Rectal smooth muscle tissue (tissue), 1 donor: ENCODE data around the gene TTC5.
"Not testable (repeated sequence)": the region's sequence is repeated elsewhere in the genome, so short reads cannot be mapped to it uniquely, and the experiment has no call there.

ENCODE experiments used
- H3K27ac ChIP-seq: one replicate; pipeline ENCODE4 v1.7.0; 2013; ENCODE audit warnings: low read depth, low read length, inconsistent platforms
- H3K27me3 ChIP-seq: one replicate; pipeline ENCODE4 v1.7.0; 2013; ENCODE audit warnings: low read length; ENCODE audit not compliant: control insufficient read depth, insufficient read depth
- H3K36me3 ChIP-seq: one replicate; pipeline ENCODE4 v1.7.0; 2013; ENCODE audit warnings: low read length; ENCODE audit not compliant: control insufficient read depth, insufficient read depth
- H3K4me1 ChIP-seq: one replicate; pipeline ENCODE4 v1.7.0; 2013; ENCODE audit warnings: low read length; ENCODE audit not compliant: control insufficient read depth, insufficient read depth
- H3K4me3 ChIP-seq: one replicate; pipeline ENCODE4 v1.7.0; 2013; ENCODE audit warnings: low read length
- H3K9ac ChIP-seq: one replicate; pipeline ENCODE4 v1.7.0; 2013; ENCODE audit warnings: low read length

TTC5 gene

GRCh38 chr14:20305265-20306078 is at the start of gene TTC5:
TSS of gene TTC5 (minus strand) at chr14:20305951. CDS start at chr14:20305937, 14 bp downstream.
- Histone ChIP-seq H3K9ac (peak within 1 kb of the TSS; percentile 12), H3K36me3 (peaks cover 2% of the 10 kb centered on the region), H3K27me3 (no peaks in the 10 kb centered on the region), H3K4me1 (peaks cover 4% of the 10 kb centered on the region), H3K27ac (peak within 1 kb of the TSS; percentile 23), H3K4me3 (peak within 1 kb of the TSS; percentile 96)

GRCh38 chr14:20350860-20351259 is 45.1 kb upstream of the TTC5 start:
- H3K27ac ChIP-seq = no peak overlapping the region
- no peak overlapping the region for H3K9ac ChIP-seq
- no peak overlapping the region for H3K4me3 ChIP-seq
- peaks cover 25% of the 10 kb centered on the region for H3K36me3 ChIP-seq
- no peaks in the 10 kb centered on the region for H3K4me1 ChIP-seq
- H3K27me3 ChIP-seq = no peaks in the 10 kb centered on the region

GRCh38 chr14:20350282-20350681 is 44.5 kb upstream of the TTC5 start:
- Histone ChIP-seq H3K27me3 (no peaks in the 10 kb centered on the region), H3K4me3 (no peak overlapping the region), H3K27ac (no peak overlapping the region), H3K4me1 (no peaks in the 10 kb centered on the region), H3K36me3 (peaks cover 22% of the 10 kb centered on the region), H3K9ac (no peak overlapping the region)

- H3K4me1 ChIP-seq = peaks cover 6% of the 10 kb centered on the region
- no peak overlapping the region for H3K9ac ChIP-seq
- H3K36me3 ChIP-seq = peaks cover 16% of the 10 kb centered on the region
- H3K27ac ChIP-seq = no peak overlapping the region
- H3K4me3 ChIP-seq = no peak overlapping the region
- no peaks in the 10 kb centered on the region for H3K27me3 ChIP-seq
These were observed 42.0 kb upstream of the TTC5 start for GRCh38 chr14:20347747-20348146.

- Histone ChIP-seq H3K4me1 (peaks cover 6% of the 10 kb centered on the region), H3K27me3 (no peaks in the 10 kb centered on the region), H3K36me3 (peaks cover 16% of the 10 kb centered on the region), H3K9ac (no peak overlapping the region), H3K4me3 (no peak overlapping the region), H3K27ac (no peak overlapping the region)
These were observed 41.0 kb upstream of the TTC5 start for GRCh38 chr14:20346713-20347112.

- Histone ChIP-seq H3K4me3 (no peak overlapping the region), H3K27me3 (no peaks in the 10 kb centered on the region), H3K36me3 (peaks cover 13% of the 10 kb centered on the region), H3K9ac (no peak overlapping the region), H3K27ac (no peak overlapping the region), H3K4me1 (peaks cover 6% of the 10 kb centered on the region)
These were observed 39.6 kb upstream of the TTC5 start for GRCh38 chr14:20345366-20345765.

GRCh38 chr14:20343862-20344220 is 38.1 kb upstream of the TTC5 start:
- Histone ChIP-seq H3K4me1 (peaks cover 6% of the 10 kb centered on the region), H3K9ac (peak overlapping the region; percentile 83), H3K4me3 (peak overlapping the region; percentile 85), H3K36me3 (peaks cover 6% of the 10 kb centered on the region), H3K27ac (peak overlapping the region; percentile 92), H3K27me3 (no peaks in the 10 kb centered on the region)

- peak within 1 kb of the TSS; percentile 83 for H3K9ac ChIP-seq
- peaks cover 5% of the 10 kb centered on the region for H3K36me3 ChIP-seq
- H3K4me1 ChIP-seq = peaks cover 6% of the 10 kb centered on the region
- no peaks in the 10 kb centered on the region for H3K27me3 ChIP-seq
- H3K4me3 ChIP-seq = peak within 1 kb of the TSS; percentile 85
- peak within 1 kb of the TSS; percentile 92 for H3K27ac ChIP-seq
These were observed 37.5 kb upstream of the TTC5 start, which contains the start of gene PARP2 for GRCh38 chr14:20343092-20343861. TSS of gene PARP2 (plus strand) at chr14:20343635. CDS start at chr14:20343642, 7 bp downstream.

- no peaks in the 10 kb centered on the region for H3K27me3 ChIP-seq
- no peak overlapping the region for H3K9ac ChIP-seq
- H3K36me3 ChIP-seq = peaks cover 2% of the 10 kb centered on the region
- H3K27ac ChIP-seq = no peak overlapping the region
- peaks cover 6% of the 10 kb centered on the region for H3K4me1 ChIP-seq
- H3K4me3 ChIP-seq = no peak overlapping the region
These were observed 35.9 kb upstream of the TTC5 start for GRCh38 chr14:20341646-20342045.

- not testable (repeated sequence) for H3K27ac ChIP-seq, H3K27me3 ChIP-seq, H3K4me3 ChIP-seq, H3K4me1 ChIP-seq, H3K36me3 ChIP-seq, H3K9ac ChIP-seq
These were observed 35.3 kb upstream of the TTC5 start for GRCh38 chr14:20341032-20341431.

GRCh38 chr14:20334017-20334416 is 28.3 kb upstream of the TTC5 start:
- Histone ChIP-seq H3K36me3 (no peaks in the 10 kb centered on the region), H3K27ac (no peak overlapping the region), H3K9ac (no peak overlapping the region), H3K4me3 (no peak overlapping the region), H3K4me1 (peaks cover 10% of the 10 kb centered on the region), H3K27me3 (no peaks in the 10 kb centered on the region)

- Histone ChIP-seq H3K9ac (no peak overlapping the region), H3K36me3 (peaks cover 4% of the 10 kb centered on the region), H3K4me1 (peaks cover 10% of the 10 kb centered on the region), H3K27ac (peak overlapping the region; percentile 89), H3K4me3 (peak overlapping the region; percentile 84), H3K27me3 (no peaks in the 10 kb centered on the region)
These were observed 27.7 kb upstream of the TTC5 start for GRCh38 chr14:20333494-20333841.
